C4-2B (cell line): Measurements from ENCODE around the gene SPATA13.

Source experiments
- ZFX ChIP-seq: fragments of 450-650 bp; IDR thresholded peaks from 2 replicates; pipeline ENCODE4 v1.6.1; 2017
- TF ChIP-seq, protein P1 (sequence below): fragments of 450-650 bp; conservative IDR thresholded peaks from 2 replicates; pipeline ENCODE4 v1.5.1; 2017; ENCODE audit warnings: mild to moderate bottlenecking

- TF ChIP-seq, protein P1, sequence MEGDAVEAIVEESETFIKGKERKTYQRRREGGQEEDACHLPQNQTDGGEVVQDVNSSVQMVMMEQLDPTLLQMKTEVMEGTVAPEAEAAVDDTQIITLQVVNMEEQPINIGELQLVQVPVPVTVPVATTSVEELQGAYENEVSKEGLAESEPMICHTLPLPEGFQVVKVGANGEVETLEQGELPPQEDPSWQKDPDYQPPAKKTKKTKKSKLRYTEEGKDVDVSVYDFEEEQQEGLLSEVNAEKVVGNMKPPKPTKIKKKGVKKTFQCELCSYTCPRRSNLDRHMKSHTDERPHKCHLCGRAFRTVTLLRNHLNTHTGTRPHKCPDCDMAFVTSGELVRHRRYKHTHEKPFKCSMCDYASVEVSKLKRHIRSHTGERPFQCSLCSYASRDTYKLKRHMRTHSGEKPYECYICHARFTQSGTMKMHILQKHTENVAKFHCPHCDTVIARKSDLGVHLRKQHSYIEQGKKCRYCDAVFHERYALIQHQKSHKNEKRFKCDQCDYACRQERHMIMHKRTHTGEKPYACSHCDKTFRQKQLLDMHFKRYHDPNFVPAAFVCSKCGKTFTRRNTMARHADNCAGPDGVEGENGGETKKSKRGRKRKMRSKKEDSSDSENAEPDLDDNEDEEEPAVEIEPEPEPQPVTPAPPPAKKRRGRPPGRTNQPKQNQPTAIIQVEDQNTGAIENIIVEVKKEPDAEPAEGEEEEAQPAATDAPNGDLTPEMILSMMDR, result no peak
- TF ChIP-seq ZFX, result no peak
Measured at GRCh38 chr13:24232474-24232873, 72.0 kb downstream of the SPATA13 start.
